A673 (cell line): Measurements from ENCODE around the gene KCNQ1.

Experiments used
- EZH2 ChIP-seq: fragments of 200-600 bp; sonication (generic); IDR thresholded peaks from 2 replicates; pipeline ENCODE4 v1.6.1; 2017; ENCODE audit warnings: borderline replicate concordance, low read depth, mild to moderate bottlenecking, mixed read lengths, antibody characterized with exemption, low read length; ENCODE audit not compliant: poor library complexity, severe bottlenecking
- TF ChIP-seq, protein P1 (sequence below): fragments of 300-800, 200-600 bp; sonication (generic); conservative IDR thresholded peaks from 2 replicates; pipeline ENCODE4 v1.5.1; 2017; ENCODE audit warnings: low read depth, mild to moderate bottlenecking, antibody characterized with exemption, low read length, moderate library complexity, mixed read lengths

DNA sequence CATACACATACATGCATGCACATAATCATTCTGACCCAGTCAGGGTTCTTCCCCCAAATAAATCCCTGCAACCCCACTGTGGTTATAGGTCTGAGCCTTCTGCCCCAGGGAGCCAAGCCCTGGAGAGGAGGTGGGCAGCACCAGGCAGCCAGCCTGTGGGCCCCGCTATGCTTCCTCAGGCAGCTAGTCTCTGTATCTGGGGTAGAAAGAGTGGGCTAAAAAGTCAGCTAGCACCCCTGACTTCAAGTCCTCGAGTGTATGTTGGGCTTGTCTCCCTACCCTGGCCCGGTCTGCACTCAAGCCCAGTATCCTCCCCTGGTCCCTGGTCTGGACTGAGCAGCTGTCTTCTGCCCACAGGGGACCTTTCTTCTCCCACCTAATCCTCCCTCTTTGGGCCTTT, 226.9 kb downstream of the KCNQ1 start:
- TF ChIP-seq, protein P1, sequence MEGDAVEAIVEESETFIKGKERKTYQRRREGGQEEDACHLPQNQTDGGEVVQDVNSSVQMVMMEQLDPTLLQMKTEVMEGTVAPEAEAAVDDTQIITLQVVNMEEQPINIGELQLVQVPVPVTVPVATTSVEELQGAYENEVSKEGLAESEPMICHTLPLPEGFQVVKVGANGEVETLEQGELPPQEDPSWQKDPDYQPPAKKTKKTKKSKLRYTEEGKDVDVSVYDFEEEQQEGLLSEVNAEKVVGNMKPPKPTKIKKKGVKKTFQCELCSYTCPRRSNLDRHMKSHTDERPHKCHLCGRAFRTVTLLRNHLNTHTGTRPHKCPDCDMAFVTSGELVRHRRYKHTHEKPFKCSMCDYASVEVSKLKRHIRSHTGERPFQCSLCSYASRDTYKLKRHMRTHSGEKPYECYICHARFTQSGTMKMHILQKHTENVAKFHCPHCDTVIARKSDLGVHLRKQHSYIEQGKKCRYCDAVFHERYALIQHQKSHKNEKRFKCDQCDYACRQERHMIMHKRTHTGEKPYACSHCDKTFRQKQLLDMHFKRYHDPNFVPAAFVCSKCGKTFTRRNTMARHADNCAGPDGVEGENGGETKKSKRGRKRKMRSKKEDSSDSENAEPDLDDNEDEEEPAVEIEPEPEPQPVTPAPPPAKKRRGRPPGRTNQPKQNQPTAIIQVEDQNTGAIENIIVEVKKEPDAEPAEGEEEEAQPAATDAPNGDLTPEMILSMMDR: no peak
- TF ChIP-seq EZH2: no peak
